SK-N-SH (cell line): Measurements from ENCODE around the gene CAPN9. TPM values are rescaled to one million over a fixed set of nuclear protein-coding genes. Genes with fewer than 3 reads are reported as not detected.

Source experiments
- CTCF ChIA-PET: fragments of 300-600, 350-600 bp; formaldehyde crosslinking; extraction: SDS; loops from one replicate; lab custom pipeline; 2021; lab: Yijun Ruan, JAX
- POLR2A ChIA-PET: fragments of 350-600 bp; sonication (Branson Sonifier 250); formaldehyde crosslinking; extraction: SDS; loops from one replicate; lab custom pipeline; 2020; ENCODE audit warnings: antibody characterized with exemption, inconsistent platforms; lab: Yijun Ruan, JAX
- DNase-seq: peaks from one replicate; pipeline ENCODE4 v3.0.0; 2012
- H2AFZ ChIP-seq: fragments of 200-600 bp; sonication (generic); 2 replicates; pipeline ENCODE4 v1.8.1; 2016; ENCODE audit warnings: antibody characterized with exemption, mild to moderate bottlenecking, low read depth
- H3F3A ChIP-seq: fragments of 200-600 bp; sonication (generic); replicated peaks from 2 replicates; pipeline ENCODE3; 2016; ENCODE audit warnings: antibody characterized with exemption, mild to moderate bottlenecking; ENCODE audit not compliant: insufficient read depth
- H3K27ac ChIP-seq, 2 experiments: fragments of 200-500 bp in 1 of 2; fragments of 200-600 bp in 1 of 2; sonication (Bioruptor generic) in 1 of 2; sonication (generic), shearing (Covaris generic) in 1 of 2; 2 replicates each; pipeline versions ENCODE4 v1.5.1 to v1.6.1; 2014 to 2016; ENCODE audit warnings: low read depth in 2 of 2, inconsistent platforms in 1 of 2, low read length in 1 of 2, mild to moderate bottlenecking in 1 of 2, mixed read lengths in 1 of 2
- H3K27me3 ChIP-seq: fragments of 200-600 bp; sonication (generic), shearing (Covaris generic); 2 replicates; pipeline ENCODE4 v1.6.1; 2016; ENCODE audit warnings: mixed run types; ENCODE audit not compliant: insufficient read depth
- H3K36me3 ChIP-seq, 2 experiments: fragments of 200-500 bp in 1 of 2; fragments of 200-600 bp in 1 of 2; sonication (Bioruptor generic) in 1 of 2; sonication (generic) in 1 of 2; replicated peaks in 1 of 2; 2 replicates each; pipeline versions ENCODE3 to v1.5.1; 2014 to 2016; ENCODE audit warnings: low read length in 1 of 2, mild to moderate bottlenecking in 1 of 2; ENCODE audit not compliant: insufficient read depth in 2 of 2, control insufficient read depth in 1 of 2
- H3K4me1 ChIP-seq, 2 experiments: fragments of 200-500 bp in 1 of 2; fragments of 200-600 bp in 1 of 2; sonication (Bioruptor generic) in 1 of 2; sonication (generic), shearing (Covaris generic) in 1 of 2; 2 replicates each; pipeline versions ENCODE4 v1.5.1 to v1.6.1; 2014 to 2016; ENCODE audit warnings: low read depth in 1 of 2, low read length in 1 of 2, mixed run types in 1 of 2; ENCODE audit not compliant: insufficient read depth in 2 of 2, control insufficient read depth in 1 of 2
- H3K4me2 ChIP-seq: fragments of 200-600 bp; sonication (generic), shearing (Covaris generic); 2 replicates; pipeline ENCODE4 v1.6.1; 2017; ENCODE audit warnings: mixed run types
- H3K4me3 ChIP-seq, 2 experiments: fragments of 200-500 bp in 1 of 2; fragments of 200-600 bp in 1 of 2; sonication (Bioruptor generic) in 1 of 2; sonication (generic), shearing (Covaris generic) in 1 of 2; 2 replicates each; pipeline versions ENCODE4 v1.5.1 to v1.8.1; 2014 to 2016; ENCODE audit warnings: low read depth in 2 of 2, inconsistent platforms in 1 of 2, low read length in 1 of 2, mild to moderate bottlenecking in 1 of 2, mixed read lengths in 1 of 2, moderate library complexity in 1 of 2
- H3K79me2 ChIP-seq: fragments of 200-600 bp; sonication (generic); 2 replicates; pipeline ENCODE4 v1.8.1; 2017; ENCODE audit warnings: mild to moderate bottlenecking; ENCODE audit not compliant: insufficient read depth
- H3K9ac ChIP-seq: fragments of 200-600 bp; sonication (generic); 2 replicates; pipeline ENCODE4 v1.6.1; 2017; ENCODE audit warnings: mixed run types
- H3K9me2 ChIP-seq: fragments of 200-600 bp; sonication (generic); 2 replicates; pipeline ENCODE4 v1.6.1; 2017; ENCODE audit warnings: mixed run types
- H3K9me3 ChIP-seq: fragments of 200-600 bp; sonication (generic); 2 replicates; pipeline ENCODE4 v1.6.1; 2017; ENCODE audit warnings: mixed run types, mild to moderate bottlenecking, moderate library complexity
- H4K20me1 ChIP-seq: fragments of 200-600 bp; sonication (generic); 2 replicates; pipeline ENCODE4 v1.6.1; 2017; ENCODE audit warnings: mild to moderate bottlenecking, mixed run types; ENCODE audit not compliant: insufficient read depth
- EZH2phosphoT487 ChIP-seq: fragments of 200-600 bp; sonication (generic); IDR thresholded peaks from 2 replicates; pipeline ENCODE4 v1.6.1; 2017; ENCODE audit warnings: low read depth, mixed run types, mild to moderate bottlenecking, antibody characterized with exemption, moderate library complexity, borderline replicate concordance
- FOSL2 ChIP-seq: IDR thresholded peaks from 2 replicates; pipeline ENCODE4 v1.4.0; 2012; ENCODE audit warnings: low read depth, mild to moderate bottlenecking, moderate library complexity, borderline replicate concordance
- FOXJ3 ChIP-seq: sonication (generic); formaldehyde crosslinking; IDR thresholded peaks from 2 replicates; pipeline ENCODE4 v1.5.1; 2020; ENCODE audit warnings: mild to moderate bottlenecking, missing genetic modification reagents
- GABPA ChIP-seq: IDR thresholded peaks from 2 replicates; pipeline ENCODE4 v1.4.0; 2012; ENCODE audit warnings: low read depth, mild to moderate bottlenecking
- GATA2 ChIP-seq: sonication (generic); formaldehyde crosslinking; IDR thresholded peaks from 2 replicates; pipeline ENCODE4 v1.5.0; 2020; ENCODE audit warnings: mild to moderate bottlenecking, missing genetic modification reagents
- JUND ChIP-seq: IDR thresholded peaks from 2 replicates; pipeline ENCODE4 v1.4.0; 2012
- MEF2A ChIP-seq: IDR thresholded peaks from 2 replicates; pipeline ENCODE4 v1.4.0; 2012; ENCODE audit warnings: low read depth, borderline replicate concordance
- MXI1 ChIP-seq: IDR thresholded peaks from 2 replicates; pipeline ENCODE4 v1.6.1; 2012; ENCODE audit warnings: mild to moderate bottlenecking, low read depth, low read length, improper control_type of control experiment
- PBX3 ChIP-seq: IDR thresholded peaks from 2 replicates; pipeline ENCODE4; 2012
- RCOR1 ChIP-seq: fragments of 150-350 bp; IDR thresholded peaks from 2 replicates; pipeline ENCODE4 v1.6.1; 2017; ENCODE audit warnings: antibody characterized with exemption, low read length
- RFX5 ChIP-seq: IDR thresholded peaks from 2 replicates; pipeline ENCODE4 v1.6.1; 2012; ENCODE audit warnings: mild to moderate bottlenecking, improper control_type of control experiment, low read length
- RXRA ChIP-seq: IDR thresholded peaks from 2 replicates; pipeline ENCODE4 v1.4.0; 2012; ENCODE audit warnings: low read depth, mild to moderate bottlenecking, borderline replicate concordance
- SIN3A ChIP-seq: IDR thresholded peaks from 2 replicates; pipeline ENCODE4 v1.6.1; 2012; ENCODE audit warnings: low read depth, mild to moderate bottlenecking, low read length, moderate library complexity, borderline replicate concordance
- TCF12 ChIP-seq: IDR thresholded peaks from 2 replicates; pipeline ENCODE4 v1.4.0; 2012
- WGBS: methylation state at CpG from one replicate; pipeline ENCODE4 v1.1.6; 2017; ENCODE audit warnings: low lambda C conversion rate; 5-methylcytosine and 5-hydroxymethylcytosine counted together
- polyA plus RNA-seq, 3 experiments: library from polyadenylated mRNA; depleted of rRNA; stranded (reverse); fragments of >200 nt; gene quantifications; 2 replicates each; pipeline ENCODE4 v1.2.3, GENCODE V29; 2012
- TF ChIP-seq, protein P1 (sequence below): fragments of 200-600 bp; sonication (generic); IDR thresholded peaks from 2 replicates; pipeline ENCODE4 v1.6.1; 2017; ENCODE audit warnings: antibody characterized with exemption, mild to moderate bottlenecking, moderate library complexity
- TF ChIP-seq, protein P2 (sequence below): IDR thresholded peaks from 2 replicates; pipeline ENCODE4 v1.4.0; 2012; ENCODE audit warnings: low read depth
- TF ChIP-seq, protein P3 (sequence below): fragments of 150-350 bp; IDR thresholded peaks from 2 replicates; pipeline ENCODE4 v1.6.1; 2016; ENCODE audit warnings: mild to moderate bottlenecking, low read depth, low read length

CAPN9 gene
- polyA plus RNA-seq, 1 of the 3 experiments (the other 2 are of a cell fraction): not detected

DNA sequence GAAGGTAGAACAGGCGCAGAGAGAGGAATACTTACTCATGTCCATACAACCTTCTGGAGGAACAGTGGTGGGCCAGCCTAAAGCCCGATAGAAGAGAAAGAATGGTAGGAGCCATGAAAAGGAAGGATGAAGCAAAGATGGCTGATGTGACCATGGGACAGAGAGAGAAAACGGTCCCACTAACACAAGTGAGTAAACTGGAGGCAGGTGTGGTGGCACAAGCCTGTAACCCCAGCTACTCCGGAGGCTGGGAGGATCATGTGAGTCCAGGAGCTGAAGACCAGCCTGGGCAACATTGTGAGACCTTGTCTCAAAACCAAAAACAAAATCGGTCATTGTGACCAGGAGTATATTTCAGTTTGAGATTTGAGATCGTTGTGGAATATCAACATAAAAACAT is 71.7 kb downstream of the CAPN9 start:
- POLR2A ChIA-PET: no interaction called here
- no peak for TF ChIP-seq SIN3A
- TF ChIP-seq, protein P1, sequence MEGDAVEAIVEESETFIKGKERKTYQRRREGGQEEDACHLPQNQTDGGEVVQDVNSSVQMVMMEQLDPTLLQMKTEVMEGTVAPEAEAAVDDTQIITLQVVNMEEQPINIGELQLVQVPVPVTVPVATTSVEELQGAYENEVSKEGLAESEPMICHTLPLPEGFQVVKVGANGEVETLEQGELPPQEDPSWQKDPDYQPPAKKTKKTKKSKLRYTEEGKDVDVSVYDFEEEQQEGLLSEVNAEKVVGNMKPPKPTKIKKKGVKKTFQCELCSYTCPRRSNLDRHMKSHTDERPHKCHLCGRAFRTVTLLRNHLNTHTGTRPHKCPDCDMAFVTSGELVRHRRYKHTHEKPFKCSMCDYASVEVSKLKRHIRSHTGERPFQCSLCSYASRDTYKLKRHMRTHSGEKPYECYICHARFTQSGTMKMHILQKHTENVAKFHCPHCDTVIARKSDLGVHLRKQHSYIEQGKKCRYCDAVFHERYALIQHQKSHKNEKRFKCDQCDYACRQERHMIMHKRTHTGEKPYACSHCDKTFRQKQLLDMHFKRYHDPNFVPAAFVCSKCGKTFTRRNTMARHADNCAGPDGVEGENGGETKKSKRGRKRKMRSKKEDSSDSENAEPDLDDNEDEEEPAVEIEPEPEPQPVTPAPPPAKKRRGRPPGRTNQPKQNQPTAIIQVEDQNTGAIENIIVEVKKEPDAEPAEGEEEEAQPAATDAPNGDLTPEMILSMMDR: no peak
- TF ChIP-seq JUND: no peak
- TF ChIP-seq FOSL2: no peak
- TF ChIP-seq, protein P2, sequence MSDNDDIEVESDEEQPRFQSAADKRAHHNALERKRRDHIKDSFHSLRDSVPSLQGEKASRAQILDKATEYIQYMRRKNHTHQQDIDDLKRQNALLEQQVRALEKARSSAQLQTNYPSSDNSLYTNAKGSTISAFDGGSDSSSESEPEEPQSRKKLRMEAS: no peak
- TF ChIP-seq GABPA: no peak
- TF ChIP-seq MXI1: no peak
- no peak for TF ChIP-seq MEF2A
- TF ChIP-seq, protein P3, sequence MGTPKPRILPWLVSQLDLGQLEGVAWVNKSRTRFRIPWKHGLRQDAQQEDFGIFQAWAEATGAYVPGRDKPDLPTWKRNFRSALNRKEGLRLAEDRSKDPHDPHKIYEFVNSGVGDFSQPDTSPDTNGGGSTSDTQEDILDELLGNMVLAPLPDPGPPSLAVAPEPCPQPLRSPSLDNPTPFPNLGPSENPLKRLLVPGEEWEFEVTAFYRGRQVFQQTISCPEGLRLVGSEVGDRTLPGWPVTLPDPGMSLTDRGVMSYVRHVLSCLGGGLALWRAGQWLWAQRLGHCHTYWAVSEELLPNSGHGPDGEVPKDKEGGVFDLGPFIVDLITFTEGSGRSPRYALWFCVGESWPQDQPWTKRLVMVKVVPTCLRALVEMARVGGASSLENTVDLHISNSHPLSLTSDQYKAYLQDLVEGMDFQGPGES: no peak
- no peak for TF ChIP-seq RFX5
- TF ChIP-seq PBX3: no peak
- Histone ChIP-seq H2AFZ (no peak overlapping the region), H3K36me3 (no peaks in the 10 kb centered on the region), H4K20me1 (no peaks in the 10 kb centered on the region), H3K9ac (no peak overlapping the region), H3K9me2 (no peaks in the 10 kb centered on the region), H3K4me2 (no peak overlapping the region), H3K27ac (no peak overlapping the region), H3K27me3 (no peaks in the 10 kb centered on the region), H3K4me1 (peaks cover 0 to 17% of the 10 kb centered on the region in 2 experiments; a peak in 2 of 4 replicates), H3K79me2 (no peaks in the 10 kb centered on the region), H3K4me3 (no peak overlapping the region), H3K9me3 (no peaks in the 10 kb centered on the region), H3F3A (no peaks in the 10 kb centered on the region)
- no peak for DNase-seq
- WGBS: 70% methylated on average over 6 of the region's 6 CpGs
- CTCF ChIA-PET: no interaction called here

DNA sequence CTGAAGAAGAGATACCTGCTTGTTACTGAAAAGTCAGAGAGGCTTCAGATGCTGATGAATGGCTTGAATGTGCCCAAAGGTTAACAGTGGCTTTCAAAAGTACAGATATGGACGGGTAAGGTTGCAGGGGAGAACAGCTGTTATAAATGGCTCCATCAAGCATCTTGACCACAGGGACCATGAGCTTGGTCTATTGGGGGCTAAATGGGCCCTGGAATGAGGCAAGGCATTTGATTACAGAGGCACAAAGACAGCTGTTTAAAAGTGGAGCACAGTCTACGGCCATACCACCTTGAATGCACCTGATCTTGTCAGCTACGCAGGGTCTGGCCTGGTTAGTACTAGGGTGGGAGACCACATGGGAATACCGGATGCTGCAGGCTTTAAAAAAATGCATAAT is 72.8 kb downstream of the CAPN9 start:
- no peaks in the 10 kb centered on the region for H3K79me2 ChIP-seq
- no peak overlapping the region for H2AFZ ChIP-seq
- no peak overlapping the region for H3K9ac ChIP-seq
- ChIA-PET CTCF (interaction anchor here (1.2 kb wide), 1 partner anchor 159 kb away, joined by 3 read pairs; the partner anchor contains the start of genes ARV1 and TTC13), POLR2A (no interaction called here)
- H3K27ac ChIP-seq: no peak overlapping the region
- H3K4me1 ChIP-seq: peaks cover 6 to 28% of the 10 kb centered on the region in 2 experiments; a peak in 3 of 4 replicates
- no peak overlapping the region for H3K4me3 ChIP-seq
- H3K9me2 ChIP-seq: no peaks in the 10 kb centered on the region
- H3K36me3 ChIP-seq: no peaks in the 10 kb centered on the region
- no peaks in the 10 kb centered on the region for H4K20me1 ChIP-seq
- no peaks in the 10 kb centered on the region for H3K9me3 ChIP-seq
- no peak for DNase-seq
- no peaks in the 10 kb centered on the region for H3K27me3 ChIP-seq
- H3F3A ChIP-seq: peaks cover 6% of the 10 kb centered on the region
- WGBS: 83% methylated on average over 3 of the region's 4 CpGs
- TF ChIP-seq, protein P2: no peak
- TF ChIP-seq RCOR1 (no peak), EZH2phosphoT487 (no peak), TCF12 (no peak), FOXJ3 (CRISPR knock-in tag) (no peak), GATA2 (CRISPR knock-in tag) (no peak), PBX3 (no peak), RXRA (no peak)
- TF ChIP-seq, protein P1: no peak
- no peak overlapping the region for H3K4me2 ChIP-seq
